Stimulated activated CD4-positive, alpha-beta T cell treated with anti-CD3 and anti-CD28 coated beads, Interleukin-1b, Interleukin-23, amount 100 ng/mL, for 1 hour (primary cell): ENCODE measurements around the gene SLC1A2.

Experiments used
- DNase-seq, 2 donors: peaks; one replicate each; pipeline ENCODE4 v3.0.0-alpha.2; 2020; ENCODE audit warnings: low read depth in 2 of 2

SLC1A2 gene

GRCh38 chr11:35419184-35419829, at the start of gene SLC1A2:
Gene SLC1A2 (minus strand): TSS chr11:35419558. CDS start chr11:35418966, 592 bp downstream.
- DNase-seq = no peak

DNA sequence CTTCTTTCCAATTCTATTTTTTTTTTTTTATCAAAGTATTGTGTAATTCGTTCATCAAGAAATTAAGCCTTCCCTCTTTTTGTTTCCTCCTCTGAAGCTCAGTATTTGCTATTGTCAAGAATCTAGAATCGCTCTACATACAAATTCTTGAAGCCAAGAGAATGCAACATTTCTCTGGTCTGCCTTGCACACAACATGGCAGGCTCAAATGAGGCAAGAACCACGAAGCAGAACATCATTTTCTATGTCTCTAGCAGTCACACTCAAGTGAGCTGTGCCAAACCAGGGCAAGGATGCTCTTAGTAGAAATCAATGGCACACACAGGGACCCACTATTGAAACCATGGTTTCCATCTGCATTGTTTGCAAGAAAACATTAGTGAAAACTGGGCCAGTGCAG, 46.7 kb upstream of the SLC1A2 start:
- DNase-seq = no peak

GRCh38 chr11:35464308-35464707, 45.0 kb upstream of the SLC1A2 start:
- no peak for DNase-seq

GRCh38 chr11:35463331-35463751, 44.0 kb upstream of the SLC1A2 start:
- DNase-seq = no peak

- DNase-seq = no peak
These were observed 42.7 kb upstream of the SLC1A2 start for GRCh38 chr11:35461917-35462538.

DNA sequence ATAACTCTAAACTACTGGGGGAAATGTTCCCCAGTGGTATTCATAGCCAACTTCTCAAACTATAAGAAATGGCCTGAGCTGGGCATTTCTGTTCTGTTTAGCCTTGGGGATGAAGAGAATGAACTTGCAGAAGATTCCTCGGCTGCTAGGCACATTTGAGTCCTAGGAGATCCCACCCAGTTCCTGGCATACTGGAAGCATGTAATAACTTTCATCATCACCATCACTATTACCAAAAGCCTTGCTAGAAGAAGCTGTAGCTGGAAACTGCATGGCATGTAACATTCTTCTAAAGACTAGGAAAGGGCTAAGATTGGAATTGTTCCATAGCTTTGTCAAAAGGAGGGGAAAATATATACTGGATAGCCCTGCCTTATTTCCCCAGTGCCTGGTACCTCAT, 40.1 kb upstream of the SLC1A2 start:
- DNase-seq = no peak

- no peak for DNase-seq
These were observed 39.5 kb upstream of the SLC1A2 start for GRCh38 chr11:35458846-35459245.

DNA sequence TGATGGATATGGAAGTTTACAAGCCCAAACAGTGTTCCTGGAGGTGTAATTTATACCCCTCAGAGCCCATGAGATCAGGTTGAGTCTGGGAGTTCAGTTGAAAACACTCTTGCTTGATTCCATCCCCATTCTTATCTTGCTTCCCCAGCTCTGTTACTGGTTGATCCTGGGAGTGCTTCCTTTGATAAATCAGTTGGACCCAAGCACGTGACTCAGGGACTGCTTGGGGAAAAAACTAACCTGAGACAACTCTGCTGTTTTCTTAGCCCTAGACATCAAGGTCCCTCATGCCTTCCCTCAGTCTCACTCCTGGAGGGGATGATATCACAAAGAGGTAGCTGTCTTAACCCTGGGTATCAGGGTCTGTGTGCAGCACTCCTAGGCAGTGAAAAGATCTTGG, 35.0 kb upstream of the SLC1A2 start:
- no peak for DNase-seq

DNA sequence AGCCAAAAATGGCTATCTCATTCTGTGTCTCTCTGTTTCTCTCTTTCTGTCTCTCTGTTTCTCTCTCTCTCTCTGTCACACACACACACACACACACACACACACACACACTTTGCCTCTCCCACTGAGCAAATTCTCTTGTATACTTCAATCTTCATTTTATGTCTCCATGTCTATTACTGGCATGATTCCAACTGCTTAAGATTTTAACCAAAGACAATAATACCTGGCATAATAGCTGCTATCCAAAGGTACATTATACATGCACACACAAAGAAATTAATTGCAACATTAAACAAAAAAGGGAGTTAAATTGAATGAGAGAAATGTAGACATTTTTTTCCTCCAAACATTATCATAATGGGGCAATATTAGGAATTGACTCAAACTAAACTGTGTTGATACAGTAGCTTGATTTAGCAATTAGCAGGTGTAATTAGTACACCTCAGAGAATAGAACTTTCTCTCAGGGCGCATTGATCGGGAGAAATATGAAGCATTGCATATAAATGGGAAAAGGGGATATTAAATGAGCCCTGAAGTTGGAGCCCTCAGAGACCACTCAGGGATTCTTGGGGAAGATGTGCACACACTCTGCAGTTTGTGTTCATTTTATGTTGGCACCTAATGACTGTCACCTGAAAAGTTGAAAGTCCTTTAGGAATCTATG, 17.4 kb upstream of the SLC1A2 start:
- no peak for DNase-seq

- DNase-seq = no peak
These were observed 14.2 kb upstream of the SLC1A2 start for GRCh38 chr11:35433588-35433987.

DNA sequence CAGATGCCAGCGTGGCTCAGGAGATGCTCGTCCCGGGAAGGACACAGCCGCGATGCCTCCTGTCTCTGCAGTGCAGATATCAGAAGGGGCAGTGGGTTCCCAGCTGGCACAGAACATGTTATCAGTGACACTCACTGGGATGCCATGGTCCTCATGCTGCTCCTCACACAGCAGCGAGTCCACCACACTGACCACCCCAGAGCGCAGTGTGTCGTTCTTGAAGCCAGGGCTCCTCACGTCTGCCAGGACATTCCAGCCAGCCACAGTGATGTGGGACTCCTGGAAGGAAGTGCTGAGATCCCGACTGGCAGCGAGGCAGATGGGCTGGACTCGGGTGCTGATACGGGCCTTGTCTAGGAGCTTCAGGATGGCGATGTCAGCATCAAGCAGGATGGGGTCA, 13.1 kb upstream of the SLC1A2 start:
- no peak for DNase-seq

GRCh38 chr11:35427071-35427470, 7.7 kb upstream of the SLC1A2 start:
- DNase-seq = no peak

GRCh38 chr11:35426351-35426750, 7.0 kb upstream of the SLC1A2 start:
- no peak for DNase-seq

DNA sequence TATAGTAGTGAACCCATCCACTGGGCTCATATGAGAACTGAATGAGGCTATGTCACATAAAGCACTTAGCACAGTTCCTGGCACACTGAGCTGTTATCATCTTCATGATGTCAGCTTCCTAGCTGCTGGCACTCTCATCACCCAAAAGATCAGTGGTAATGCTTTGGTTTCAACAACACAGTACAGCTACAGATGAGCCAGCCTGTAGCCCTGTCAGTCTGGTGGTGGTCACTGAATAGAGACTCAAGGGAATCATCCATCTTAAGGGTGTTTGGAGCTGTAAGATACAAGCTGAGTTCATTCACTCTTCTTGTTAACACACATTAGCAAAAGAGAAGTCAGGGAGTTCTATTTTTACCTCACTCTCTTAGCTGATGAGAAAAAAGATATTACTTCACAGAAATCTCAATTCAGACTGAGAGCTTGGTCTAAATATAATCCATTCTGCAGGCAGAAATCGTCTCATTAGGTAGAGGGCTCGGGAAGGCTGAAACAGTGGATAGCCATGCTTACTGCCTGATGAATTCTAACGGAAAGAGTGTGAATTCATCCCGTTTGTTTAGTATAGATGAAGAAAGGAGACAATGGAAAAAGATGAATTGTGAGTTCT, 6.3 kb upstream of the SLC1A2 start:
- DNase-seq = no peak

DNA sequence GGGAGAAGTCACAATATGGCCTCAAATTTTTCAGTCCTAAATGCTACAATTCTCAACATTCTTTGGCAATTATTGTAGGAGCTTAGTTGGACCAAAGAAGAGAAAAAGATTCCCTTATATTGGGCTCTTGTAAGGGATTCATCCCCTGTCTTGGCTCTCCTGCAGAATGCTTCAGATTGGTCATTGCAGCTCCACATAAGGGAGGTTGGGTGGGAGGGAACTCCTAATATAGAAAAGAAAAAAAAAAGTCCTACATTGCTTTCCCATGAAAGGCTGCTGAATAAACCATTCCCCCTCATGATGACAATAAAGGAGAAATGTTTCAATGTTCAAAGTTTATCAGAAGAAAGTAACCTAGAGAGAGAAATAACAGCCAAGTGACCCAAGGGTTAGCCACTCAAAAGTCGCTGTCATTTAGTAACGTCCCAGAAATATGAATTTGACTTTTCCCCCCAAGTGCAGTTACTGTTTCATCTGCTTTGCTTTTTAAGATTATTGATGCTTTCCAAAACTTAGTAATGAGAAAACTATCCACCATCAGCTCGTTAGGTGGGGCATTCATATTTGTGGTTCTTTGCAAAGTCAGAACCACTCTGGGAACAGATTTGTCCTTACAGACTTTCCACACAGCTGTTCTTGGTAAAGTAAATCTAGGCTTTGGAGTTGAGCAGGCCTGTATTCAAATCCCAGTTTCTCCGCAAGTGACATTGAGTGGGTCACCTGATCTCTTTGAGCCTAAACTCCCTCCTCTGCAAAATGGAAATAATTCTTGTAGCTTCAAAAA, 5.0 kb upstream of the SLC1A2 start:
- DNase-seq = no peak

DNA sequence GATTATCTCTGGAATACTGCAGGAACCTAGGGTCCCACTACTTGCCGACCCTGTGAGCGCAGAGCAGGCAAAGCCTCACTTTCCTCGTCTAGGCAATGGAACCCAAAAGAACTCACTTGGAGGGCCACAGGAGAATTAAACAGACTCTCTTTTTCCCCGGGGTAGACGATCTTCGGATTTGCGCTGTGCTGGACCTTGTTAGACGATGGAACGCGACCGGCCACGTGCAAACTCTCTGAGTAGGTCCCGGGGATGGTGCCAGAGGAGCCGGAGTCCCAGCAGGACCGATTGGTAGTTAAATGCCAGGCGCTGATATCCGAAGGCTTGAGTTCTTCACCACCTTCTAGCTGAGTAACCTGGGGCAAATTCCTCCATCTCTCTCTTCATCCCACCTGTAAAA, 1.0 kb upstream of the SLC1A2 start:
- no peak for DNase-seq

GRCh38 chr11:35419830-35420333, 524 bp upstream of the SLC1A2 start:
- DNase-seq = no peak

DNA sequence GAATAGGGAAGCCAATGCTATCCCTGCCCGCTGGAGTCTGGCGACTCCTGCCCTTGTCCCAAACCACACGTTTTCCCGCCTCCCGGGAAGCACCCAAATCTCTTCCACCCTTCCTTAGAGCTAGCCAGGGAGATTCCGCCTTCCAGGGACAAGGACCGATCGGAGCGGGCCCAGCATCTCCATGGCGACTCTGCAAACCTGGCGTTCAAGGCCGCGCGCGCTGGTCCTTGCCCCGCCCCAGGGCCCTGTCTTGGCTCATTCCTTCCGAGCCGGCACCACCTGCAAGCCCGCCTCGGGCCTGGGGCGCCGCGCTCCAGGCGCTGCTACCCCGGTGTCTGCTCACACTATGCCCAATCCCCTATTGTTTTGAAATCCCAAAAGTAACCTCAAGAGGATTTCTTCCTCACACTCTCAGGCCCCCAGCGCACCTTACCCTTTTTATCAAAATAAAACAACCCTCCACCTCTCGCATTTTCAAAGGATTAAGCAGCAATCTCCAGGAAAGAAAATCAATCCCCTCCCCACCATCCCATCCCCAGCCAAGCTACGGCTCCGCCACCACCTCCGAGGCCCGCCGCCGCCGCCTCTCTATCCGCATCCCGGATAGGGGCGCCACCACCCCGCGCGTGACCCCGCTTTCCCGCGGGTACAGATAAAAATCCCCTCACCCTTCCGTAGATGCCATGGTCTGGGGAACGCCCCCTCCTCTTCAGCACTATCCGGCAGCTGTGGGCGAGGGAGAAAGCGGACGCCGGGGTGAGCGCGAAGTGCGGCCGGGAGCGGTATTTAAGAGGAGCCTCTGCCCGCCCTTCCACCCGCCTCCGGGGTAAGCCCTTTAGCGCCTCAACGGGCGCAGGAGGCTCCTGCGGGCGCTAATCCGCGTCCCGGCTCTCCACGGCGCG, 825 bp downstream of the SLC1A2 start:
- no peak for DNase-seq

DNA sequence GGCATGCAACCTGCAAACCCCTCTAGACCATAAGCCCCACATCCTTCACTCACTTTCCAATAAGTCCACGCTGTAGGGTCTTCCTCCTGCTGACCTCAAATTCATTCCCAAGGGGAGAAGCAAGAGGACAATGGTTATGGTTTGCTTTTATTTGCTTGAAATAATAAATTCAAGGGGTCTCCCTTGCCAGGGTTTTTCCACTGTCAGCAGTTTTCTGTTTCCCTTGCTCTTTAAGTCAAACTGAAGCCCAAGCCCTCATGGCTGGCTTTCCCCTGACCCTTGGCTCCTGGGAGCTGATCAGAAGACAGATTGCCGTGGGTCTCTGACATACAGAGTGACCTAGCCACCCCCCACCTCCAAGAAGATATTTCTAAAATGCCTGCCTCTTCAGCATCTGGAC, 3.9 kb downstream of the SLC1A2 start:
- DNase-seq = no peak

DNA sequence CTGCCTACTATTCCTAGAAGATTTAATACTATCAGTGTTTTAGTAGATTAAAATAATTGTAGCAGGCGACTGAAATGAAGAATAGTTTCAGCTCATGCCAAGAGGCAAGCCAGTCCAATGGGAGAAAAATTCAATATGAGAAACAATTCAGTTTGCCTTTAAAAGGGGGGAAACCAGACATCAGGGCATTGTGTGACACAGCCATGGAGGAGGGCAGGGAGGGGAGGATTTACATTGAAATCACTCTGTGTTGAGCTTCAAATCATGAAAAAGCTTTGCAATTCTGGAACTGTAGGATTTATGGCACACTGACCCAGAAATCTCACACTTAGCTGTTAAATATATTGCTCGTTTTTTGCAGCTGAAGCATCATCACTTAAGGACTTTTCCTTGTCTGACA, 4.6 kb downstream of the SLC1A2 start:
- no peak for DNase-seq

DNA sequence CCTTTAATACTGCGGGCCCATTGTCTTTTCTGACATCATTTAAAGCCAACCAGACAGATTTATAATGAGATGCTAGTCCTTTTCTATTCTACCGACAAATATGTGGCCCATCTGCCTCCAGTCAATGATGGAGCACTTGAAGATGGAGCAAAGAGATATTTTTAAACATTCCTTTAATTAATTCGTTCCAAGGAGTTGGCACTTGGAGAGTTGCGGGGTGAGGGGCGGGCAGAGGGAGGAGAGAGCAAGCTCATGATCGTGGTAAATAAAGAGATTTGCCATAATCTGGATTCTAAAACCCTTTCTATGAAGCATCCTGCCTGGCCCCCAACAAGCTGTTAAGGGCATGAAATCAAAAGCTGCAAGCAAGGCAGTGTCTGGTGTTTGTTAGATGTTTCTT, 5.0 kb downstream of the SLC1A2 start:
- no peak for DNase-seq
